HepG2 (cell line): ENCODE results near the gene NKD1. TPM values are rescaled to one million over a fixed set of nuclear protein-coding genes. Genes with fewer than 3 reads are reported as not detected.
A peak's percentile ranks its signal among the peaks of the same experiment; 100 is the strongest.

Experiments
- CBX2 ChIP-seq, 2 experiments: fragments of 200-600 bp in 1 of 2; sonication (generic); formaldehyde crosslinking in 1 of 2; IDR thresholded peaks; 2 replicates each; pipeline versions ENCODE4 v1.7.0 to v1.8.1; 2018 to 2022; ENCODE audit warnings: low read depth in 2 of 2, low read length in 1 of 2, mild to moderate bottlenecking in 1 of 2, missing genetic modification reagents in 1 of 2
- HNF4G ChIP-seq, 2 experiments: sonication (generic) in 1 of 2; formaldehyde crosslinking in 1 of 2; IDR thresholded peaks; 2 replicates each; pipeline versions ENCODE4 v1.4.0 to v1.6.1; 2011 to 2020; ENCODE audit warnings: borderline replicate concordance in 2 of 2, low read depth in 2 of 2, mild to moderate bottlenecking in 2 of 2, low read length in 1 of 2, missing genetic modification reagents in 1 of 2, moderate library complexity in 1 of 2
- HNRNPK ChIP-seq: fragments of 200-400 bp; formaldehyde crosslinking; IDR thresholded peaks from 2 replicates; pipeline ENCODE4 v1.6.1; 2018; ENCODE audit warnings: low read length, low read depth, moderate library complexity, mild to moderate bottlenecking; ENCODE audit not compliant: poor library complexity, severe bottlenecking
- NBN ChIP-seq: fragments of 450-650 bp; conservative IDR thresholded peaks from 2 replicates; pipeline ENCODE4 v1.6.1; 2017
- NFE2 ChIP-seq: sonication (generic); formaldehyde crosslinking; IDR thresholded peaks from 2 replicates; pipeline ENCODE4 v1.4.0; 2020; ENCODE audit warnings: missing genetic modification reagents
- TRIM24 ChIP-seq: sonication (generic); formaldehyde crosslinking; IDR thresholded peaks from 2 replicates; pipeline ENCODE4 v1.8.0; 2022; ENCODE audit warnings: mild to moderate bottlenecking, missing genetic modification reagents
- ZFP37 ChIP-seq: sonication (generic); formaldehyde crosslinking; IDR thresholded peaks from 2 replicates; pipeline ENCODE4 v1.4.0; 2020; ENCODE audit warnings: missing genetic modification reagents, borderline replicate concordance
- ZNF33B ChIP-seq: sonication (generic); formaldehyde crosslinking; IDR thresholded peaks from 2 replicates; pipeline ENCODE4 v1.5.1; 2020; ENCODE audit warnings: mild to moderate bottlenecking, missing genetic modification reagents
- ZNF790 ChIP-seq: sonication (generic); formaldehyde crosslinking; IDR thresholded peaks from 2 replicates; pipeline ENCODE4 v1.8.0; 2022; ENCODE audit warnings: missing genetic modification reagents, mild to moderate bottlenecking, borderline replicate concordance
- polyA plus RNA-seq, 8 experiments: library from polyadenylated mRNA; depleted of rRNA in 3 of 8; stranded (reverse) in 7 of 8; unstranded in 1 of 8; fragments of >200 nt; fragmentation: Illumina TruSeq in 4 of 8; extraction: Trizol in 4 of 8; gene quantifications; 2 replicates each; pipeline versions ENCODE4 v1.2.1 to v1.2.3, GENCODE V29; 2011 to 2016; ENCODE audit warnings: low read depth in 4 of 8, missing spikeins in 1 of 8, mixed read lengths in 1 of 8; ENCODE audit not compliant: insufficient read depth in 1 of 8
- total RNA-seq, 5 experiments: library from RNA; depleted of rRNA; stranded (reverse); fragments of >200 nt; fragmentation: Illumina TruSeq; extraction: Trizol; gene quantifications; 2 replicates each; pipeline ENCODE4 v1.2.3, GENCODE V29; 2016; ENCODE audit warnings: low read depth in 1 of 5
- TF ChIP-seq, protein P1 (sequence below): sonication (generic); formaldehyde crosslinking; IDR thresholded peaks from 2 replicates; pipeline ENCODE4 v1.8.1; 2023; ENCODE audit warnings: mild to moderate bottlenecking, inconsistent platforms, moderate library complexity, missing genetic modification reagents, borderline replicate concordance
- TF ChIP-seq, protein P2 (sequence below): sonication (generic); formaldehyde crosslinking; IDR thresholded peaks from 2 replicates; pipeline ENCODE4 v1.5.1; 2020; ENCODE audit warnings: mild to moderate bottlenecking, missing genetic modification reagents, borderline replicate concordance
- TF ChIP-seq, protein P3 (sequence below), 2 experiments: sonication (generic) in 1 of 2; formaldehyde crosslinking in 1 of 2; IDR thresholded peaks; 2 replicates each; pipeline versions ENCODE4 v1.5.1 to v1.6.1; 2011 to 2020; ENCODE audit warnings: borderline replicate concordance in 1 of 2, low read depth in 1 of 2, low read length in 1 of 2, mild to moderate bottlenecking in 1 of 2, missing genetic modification reagents in 1 of 2, moderate library complexity in 1 of 2
- TF ChIP-seq, protein P4 (sequence below): sonication (generic); formaldehyde crosslinking; IDR thresholded peaks from 2 replicates; pipeline ENCODE4 v1.4.0; 2020; ENCODE audit warnings: mild to moderate bottlenecking, missing genetic modification reagents
- TF ChIP-seq, protein P5 (sequence below): sonication (generic); formaldehyde crosslinking; IDR thresholded peaks from 2 replicates; pipeline ENCODE4 v1.8.0; 2022; ENCODE audit warnings: mild to moderate bottlenecking, missing genetic modification reagents, moderate library complexity

Gene NKD1
- total and polyA plus RNA-seq, 2 of the 13 experiments (the other 11 are each of a cell fraction or from before 2014, with no cell fraction given) = 70.4 to 121 TPM

DNA sequence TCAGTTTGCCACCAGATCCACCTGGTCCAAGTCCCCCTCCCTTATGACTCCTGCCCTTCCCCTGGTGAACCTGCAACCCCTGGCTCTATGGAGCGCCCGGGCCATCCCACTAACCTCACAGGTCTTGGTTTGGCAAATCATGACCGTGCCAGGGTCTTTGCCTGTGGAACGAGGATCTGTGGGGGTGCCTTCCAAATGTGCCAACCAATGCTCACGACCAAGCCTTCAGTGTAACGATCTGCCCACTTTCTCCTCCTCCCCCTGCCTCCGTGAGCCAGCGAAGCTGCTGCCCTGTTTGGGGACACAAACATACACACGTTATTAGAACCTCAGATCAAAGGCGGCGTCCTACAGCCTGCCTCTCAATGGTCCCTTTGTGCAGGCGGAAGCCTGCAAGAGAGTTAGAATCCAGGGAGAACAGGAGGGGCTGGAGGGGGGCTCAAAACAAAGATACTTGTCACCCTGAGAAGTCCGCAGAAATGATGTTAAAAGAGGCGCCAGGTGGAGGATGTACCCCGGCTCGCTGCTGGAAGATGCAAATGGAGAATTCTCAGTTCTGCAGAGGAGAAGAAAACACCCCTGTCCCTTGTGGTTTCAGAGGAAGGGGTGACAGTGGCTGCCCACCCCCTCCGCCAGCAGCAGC is 9.0 kb upstream of the NKD1 start (continued):
- TF ChIP-seq HNF4G (IDR thresholded peaks at IDR 0.05; ENCODE audit: borderline replicate concordance, low read depth, low read length) (peak; percentile 54; the same call in 1 of the 2 replicates), HNF4G (CRISPR knock-in tag; IDR thresholded peaks at IDR 0.05; ENCODE audit: borderline replicate concordance, low read depth) (no peak; the same call in 1 of the 2 replicates), NBN (no peak), ZFP37 (no peak), TRIM24 (CRISPR knock-in tag) (no peak), HNRNPK (no peak), ZNF790 (CRISPR knock-in tag) (no peak), CBX2 (IDR thresholded peaks at IDR 0.05; ENCODE audit: low read depth, low read length) (no peak), CBX2 (CRISPR knock-in tag; IDR thresholded peaks at IDR 0.05; ENCODE audit: low read depth) (no peak), NFE2 (CRISPR knock-in tag) (no peak), ZNF33B (CRISPR knock-in tag) (0 out of 2 replicates have a peak, but pooled peaks have one; percentile 27)
- TF ChIP-seq, protein P1, sequence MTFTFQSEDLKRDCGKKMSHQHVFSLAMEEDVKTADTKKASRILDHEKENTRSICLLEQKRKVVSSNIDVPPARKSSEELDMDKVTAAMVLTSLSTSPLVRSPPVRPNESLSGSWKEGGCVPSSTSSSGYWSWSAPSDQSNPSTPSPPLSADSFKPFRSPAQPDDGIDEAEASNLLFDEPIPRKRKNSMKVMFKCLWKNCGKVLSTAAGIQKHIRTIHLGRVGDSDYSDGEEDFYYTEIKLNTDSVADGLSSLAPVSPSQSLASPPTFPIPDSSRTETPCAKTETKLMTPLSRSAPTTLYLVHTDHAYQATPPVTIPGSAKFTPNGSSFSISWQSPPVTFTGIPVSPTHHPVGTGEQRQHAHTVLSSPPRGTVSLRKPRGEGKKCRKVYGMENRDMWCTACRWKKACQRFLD = no peak
- TF ChIP-seq, protein P2, sequence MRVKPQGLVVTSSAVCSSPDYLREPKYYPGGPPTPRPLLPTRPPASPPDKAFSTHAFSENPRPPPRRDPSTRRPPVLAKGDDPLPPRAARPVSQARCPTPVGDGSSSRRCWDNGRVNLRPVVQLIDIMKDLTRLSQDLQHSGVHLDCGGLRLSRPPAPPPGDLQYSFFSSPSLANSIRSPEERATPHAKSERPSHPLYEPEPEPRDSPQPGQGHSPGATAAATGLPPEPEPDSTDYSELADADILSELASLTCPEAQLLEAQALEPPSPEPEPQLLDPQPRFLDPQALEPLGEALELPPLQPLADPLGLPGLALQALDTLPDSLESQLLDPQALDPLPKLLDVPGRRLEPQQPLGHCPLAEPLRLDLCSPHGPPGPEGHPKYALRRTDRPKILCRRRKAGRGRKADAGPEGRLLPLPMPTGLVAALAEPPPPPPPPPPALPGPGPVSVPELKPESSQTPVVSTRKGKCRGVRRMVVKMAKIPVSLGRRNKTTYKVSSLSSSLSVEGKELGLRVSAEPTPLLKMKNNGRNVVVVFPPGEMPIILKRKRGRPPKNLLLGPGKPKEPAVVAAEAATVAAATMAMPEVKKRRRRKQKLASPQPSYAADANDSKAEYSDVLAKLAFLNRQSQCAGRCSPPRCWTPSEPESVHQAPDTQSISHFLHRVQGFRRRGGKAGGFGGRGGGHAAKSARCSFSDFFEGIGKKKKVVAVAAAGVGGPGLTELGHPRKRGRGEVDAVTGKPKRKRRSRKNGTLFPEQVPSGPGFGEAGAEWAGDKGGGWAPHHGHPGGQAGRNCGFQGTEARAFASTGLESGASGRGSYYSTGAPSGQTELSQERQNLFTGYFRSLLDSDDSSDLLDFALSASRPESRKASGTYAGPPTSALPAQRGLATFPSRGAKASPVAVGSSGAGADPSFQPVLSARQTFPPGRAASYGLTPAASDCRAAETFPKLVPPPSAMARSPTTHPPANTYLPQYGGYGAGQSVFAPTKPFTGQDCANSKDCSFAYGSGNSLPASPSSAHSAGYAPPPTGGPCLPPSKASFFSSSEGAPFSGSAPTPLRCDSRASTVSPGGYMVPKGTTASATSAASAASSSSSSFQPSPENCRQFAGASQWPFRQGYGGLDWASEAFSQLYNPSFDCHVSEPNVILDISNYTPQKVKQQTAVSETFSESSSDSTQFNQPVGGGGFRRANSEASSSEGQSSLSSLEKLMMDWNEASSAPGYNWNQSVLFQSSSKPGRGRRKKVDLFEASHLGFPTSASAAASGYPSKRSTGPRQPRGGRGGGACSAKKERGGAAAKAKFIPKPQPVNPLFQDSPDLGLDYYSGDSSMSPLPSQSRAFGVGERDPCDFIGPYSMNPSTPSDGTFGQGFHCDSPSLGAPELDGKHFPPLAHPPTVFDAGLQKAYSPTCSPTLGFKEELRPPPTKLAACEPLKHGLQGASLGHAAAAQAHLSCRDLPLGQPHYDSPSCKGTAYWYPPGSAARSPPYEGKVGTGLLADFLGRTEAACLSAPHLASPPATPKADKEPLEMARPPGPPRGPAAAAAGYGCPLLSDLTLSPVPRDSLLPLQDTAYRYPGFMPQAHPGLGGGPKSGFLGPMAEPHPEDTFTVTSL (CRISPR knock-in tag) = no peak
- TF ChIP-seq, protein P3, sequence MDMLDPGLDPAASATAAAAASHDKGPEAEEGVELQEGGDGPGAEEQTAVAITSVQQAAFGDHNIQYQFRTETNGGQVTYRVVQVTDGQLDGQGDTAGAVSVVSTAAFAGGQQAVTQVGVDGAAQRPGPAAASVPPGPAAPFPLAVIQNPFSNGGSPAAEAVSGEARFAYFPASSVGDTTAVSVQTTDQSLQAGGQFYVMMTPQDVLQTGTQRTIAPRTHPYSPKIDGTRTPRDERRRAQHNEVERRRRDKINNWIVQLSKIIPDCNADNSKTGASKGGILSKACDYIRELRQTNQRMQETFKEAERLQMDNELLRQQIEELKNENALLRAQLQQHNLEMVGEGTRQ (IDR thresholded peaks at IDR 0.05; ENCODE audit: low read depth, low read length) = no peak
- TF ChIP-seq, protein P3 (CRISPR knock-in tag; IDR thresholded peaks at IDR 0.05; ENCODE audit: borderline replicate concordance) = no peak
- TF ChIP-seq, protein P4, sequence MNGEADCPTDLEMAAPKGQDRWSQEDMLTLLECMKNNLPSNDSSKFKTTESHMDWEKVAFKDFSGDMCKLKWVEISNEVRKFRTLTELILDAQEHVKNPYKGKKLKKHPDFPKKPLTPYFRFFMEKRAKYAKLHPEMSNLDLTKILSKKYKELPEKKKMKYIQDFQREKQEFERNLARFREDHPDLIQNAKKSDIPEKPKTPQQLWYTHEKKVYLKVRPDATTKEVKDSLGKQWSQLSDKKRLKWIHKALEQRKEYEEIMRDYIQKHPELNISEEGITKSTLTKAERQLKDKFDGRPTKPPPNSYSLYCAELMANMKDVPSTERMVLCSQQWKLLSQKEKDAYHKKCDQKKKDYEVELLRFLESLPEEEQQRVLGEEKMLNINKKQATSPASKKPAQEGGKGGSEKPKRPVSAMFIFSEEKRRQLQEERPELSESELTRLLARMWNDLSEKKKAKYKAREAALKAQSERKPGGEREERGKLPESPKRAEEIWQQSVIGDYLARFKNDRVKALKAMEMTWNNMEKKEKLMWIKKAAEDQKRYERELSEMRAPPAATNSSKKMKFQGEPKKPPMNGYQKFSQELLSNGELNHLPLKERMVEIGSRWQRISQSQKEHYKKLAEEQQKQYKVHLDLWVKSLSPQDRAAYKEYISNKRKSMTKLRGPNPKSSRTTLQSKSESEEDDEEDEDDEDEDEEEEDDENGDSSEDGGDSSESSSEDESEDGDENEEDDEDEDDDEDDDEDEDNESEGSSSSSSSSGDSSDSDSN = no peak; the same call in 1 of the 2 replicates
- TF ChIP-seq, protein P5, sequence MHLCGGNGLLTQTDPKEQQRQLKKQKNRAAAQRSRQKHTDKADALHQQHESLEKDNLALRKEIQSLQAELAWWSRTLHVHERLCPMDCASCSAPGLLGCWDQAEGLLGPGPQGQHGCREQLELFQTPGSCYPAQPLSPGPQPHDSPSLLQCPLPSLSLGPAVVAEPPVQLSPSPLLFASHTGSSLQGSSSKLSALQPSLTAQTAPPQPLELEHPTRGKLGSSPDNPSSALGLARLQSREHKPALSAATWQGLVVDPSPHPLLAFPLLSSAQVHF (CRISPR knock-in tag) = no peak
